Kidney epithelial cell (primary cell): ENCODE results near the gene TWIST1. TPM values are rescaled to one million over a fixed set of nuclear protein-coding genes. Genes with fewer than 3 reads are reported as not detected.

Experiments
- DNase-seq: peaks from one replicate; pipeline ENCODE4 v3.0.0-alpha.2; 2010; ENCODE audit warnings: low read depth
- H3K27me3 ChIP-seq: 2 replicates; pipeline ENCODE4 v1.6.0; 2011; ENCODE audit warnings: low read length; ENCODE audit not compliant: control insufficient read depth, insufficient read depth
- H3K36me3 ChIP-seq: 2 replicates; pipeline ENCODE4 v1.5.1; 2011; ENCODE audit warnings: low read length; ENCODE audit not compliant: control insufficient read depth, insufficient read depth
- H3K4me3 ChIP-seq: 2 replicates; pipeline ENCODE4 v1.5.1; 2011; ENCODE audit warnings: low read depth, mild to moderate bottlenecking, control low read depth, low read length
- total RNA-seq: library from RNA; depleted of rRNA; stranded (reverse); fragments of >200 nt; gene quantifications from 2 replicates; pipeline ENCODE4 v1.2.3, GENCODE V29; 2015
- TF ChIP-seq, protein P1 (sequence below): IDR thresholded peaks from 2 replicates; pipeline ENCODE4 v1.5.1; 2011; ENCODE audit warnings: mild to moderate bottlenecking, moderate library complexity, low read length, control low read depth, inconsistent platforms; ENCODE audit not compliant: insufficient read depth, poor library complexity, severe bottlenecking

The TWIST1 gene
- total RNA-seq, 1 donor from 2014 or later = 6.3 TPM

DNA sequence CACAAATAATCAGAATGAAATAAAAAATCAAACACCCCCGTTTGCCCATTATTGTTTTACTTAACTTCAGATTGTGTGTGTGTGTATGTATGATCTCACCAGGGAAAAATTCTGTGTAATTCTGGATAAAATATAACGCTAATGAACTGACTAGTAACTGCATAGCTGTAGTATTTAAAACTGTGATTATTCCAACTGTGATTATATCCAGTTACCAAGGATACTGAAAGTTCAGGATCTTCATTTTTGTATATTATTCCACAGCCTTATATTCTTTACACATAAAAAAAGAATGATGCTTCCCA lies 2.9 kb downstream of the TWIST1 start:
- no peak for DNase-seq
- peaks cover 75% of the 10 kb centered on the region for H3K27me3 ChIP-seq
- TF ChIP-seq, protein P1, sequence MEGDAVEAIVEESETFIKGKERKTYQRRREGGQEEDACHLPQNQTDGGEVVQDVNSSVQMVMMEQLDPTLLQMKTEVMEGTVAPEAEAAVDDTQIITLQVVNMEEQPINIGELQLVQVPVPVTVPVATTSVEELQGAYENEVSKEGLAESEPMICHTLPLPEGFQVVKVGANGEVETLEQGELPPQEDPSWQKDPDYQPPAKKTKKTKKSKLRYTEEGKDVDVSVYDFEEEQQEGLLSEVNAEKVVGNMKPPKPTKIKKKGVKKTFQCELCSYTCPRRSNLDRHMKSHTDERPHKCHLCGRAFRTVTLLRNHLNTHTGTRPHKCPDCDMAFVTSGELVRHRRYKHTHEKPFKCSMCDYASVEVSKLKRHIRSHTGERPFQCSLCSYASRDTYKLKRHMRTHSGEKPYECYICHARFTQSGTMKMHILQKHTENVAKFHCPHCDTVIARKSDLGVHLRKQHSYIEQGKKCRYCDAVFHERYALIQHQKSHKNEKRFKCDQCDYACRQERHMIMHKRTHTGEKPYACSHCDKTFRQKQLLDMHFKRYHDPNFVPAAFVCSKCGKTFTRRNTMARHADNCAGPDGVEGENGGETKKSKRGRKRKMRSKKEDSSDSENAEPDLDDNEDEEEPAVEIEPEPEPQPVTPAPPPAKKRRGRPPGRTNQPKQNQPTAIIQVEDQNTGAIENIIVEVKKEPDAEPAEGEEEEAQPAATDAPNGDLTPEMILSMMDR = no peak
- no peaks in the 10 kb centered on the region for H3K36me3 ChIP-seq
- H3K4me3 ChIP-seq = no peak overlapping the region

DNA sequence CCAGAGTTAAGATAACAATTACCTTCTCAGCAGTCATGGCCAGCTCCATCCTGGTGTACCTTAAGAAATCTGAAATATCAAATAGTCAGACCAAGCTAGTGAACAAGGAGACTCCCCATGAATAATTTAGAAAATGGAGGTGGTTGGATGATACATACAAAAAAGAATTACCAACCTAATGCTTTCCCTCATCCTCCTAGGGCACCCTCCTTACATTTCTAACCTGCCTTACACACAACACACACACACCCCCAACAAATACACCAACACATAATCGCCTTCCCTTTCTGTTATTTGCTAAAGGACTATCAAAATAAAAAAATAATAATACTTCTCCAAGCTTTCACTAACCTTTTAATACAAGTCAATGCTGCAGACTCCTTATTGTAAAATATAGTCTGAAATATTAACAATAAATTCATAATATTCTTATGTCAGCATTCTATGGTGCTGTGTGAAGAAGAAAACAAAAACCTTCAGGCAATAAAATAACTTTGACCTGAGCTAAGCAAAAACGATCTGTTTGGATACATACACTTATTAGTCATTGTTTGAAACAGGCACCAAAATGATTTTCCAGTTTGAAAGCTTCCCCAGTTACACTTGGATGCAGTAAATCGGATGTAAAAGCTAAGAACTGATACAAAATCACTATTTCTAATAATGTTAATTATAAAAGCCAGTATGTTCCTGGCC lies 3.4 kb downstream of the TWIST1 start:
- Histone ChIP-seq H3K4me3 (no peak overlapping the region), H3K27me3 (peaks cover 75% of the 10 kb centered on the region), H3K36me3 (no peaks in the 10 kb centered on the region)
- DNase-seq = no peak
- TF ChIP-seq, protein P1 = no peak

DNA sequence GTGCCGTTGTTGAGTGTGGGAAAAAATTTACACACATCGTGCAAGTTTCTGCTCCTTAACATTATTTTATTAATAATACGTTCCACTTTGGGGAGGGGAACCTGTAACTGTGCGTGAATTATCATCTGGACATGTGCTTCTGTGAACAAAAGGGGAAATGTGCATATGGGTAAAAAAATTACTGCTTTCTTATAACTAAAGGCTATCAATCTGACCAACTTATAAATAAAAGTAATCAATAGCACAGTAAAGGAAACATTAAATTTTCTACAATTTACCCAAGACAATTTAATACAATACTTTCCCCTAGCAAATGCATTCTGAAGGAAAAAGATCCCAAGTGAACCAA lies 4.5 kb downstream of the TWIST1 start:
- Histone ChIP-seq H3K36me3 (no peaks in the 10 kb centered on the region), H3K27me3 (peaks cover 75% of the 10 kb centered on the region), H3K4me3 (no peak overlapping the region)
- TF ChIP-seq, protein P1 = no peak
- no peak for DNase-seq

DNA sequence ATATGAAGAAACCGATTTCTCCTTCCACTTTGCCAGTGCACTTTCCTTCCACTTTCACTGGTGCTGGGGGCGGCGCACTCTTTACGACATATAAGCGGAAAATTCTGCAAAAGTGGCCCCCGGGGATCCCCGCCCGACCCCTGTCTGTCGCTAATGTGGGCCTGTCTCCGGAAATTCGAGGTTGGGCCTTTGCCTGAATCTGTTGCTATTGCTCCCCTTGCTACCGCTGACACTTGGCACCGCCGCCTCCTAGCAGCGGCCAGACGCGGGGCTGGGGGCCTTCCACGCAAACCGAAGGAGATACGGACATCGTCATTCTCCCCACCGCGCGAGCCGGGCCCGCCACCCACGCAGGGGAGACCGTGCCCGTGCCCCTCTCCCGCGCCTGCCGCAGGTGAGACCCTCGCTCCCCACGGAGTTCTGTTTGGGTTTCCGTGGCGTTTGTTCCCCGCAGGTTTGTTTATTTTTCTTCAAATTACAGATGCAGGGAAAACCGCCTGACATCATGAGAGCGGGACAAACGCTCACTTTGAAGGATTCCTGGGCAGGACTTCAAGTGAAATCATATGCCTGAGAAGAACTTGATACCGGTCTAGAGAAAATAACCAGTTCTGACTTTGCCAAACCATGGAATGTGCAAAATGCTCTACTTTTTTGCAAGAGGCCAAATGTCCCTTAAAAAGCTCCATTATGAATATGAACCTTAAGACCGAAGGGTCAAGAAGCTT lies 5.0 kb downstream of the TWIST1 start:
- TF ChIP-seq, protein P1 = no peak
- peaks cover 75% of the 10 kb centered on the region for H3K27me3 ChIP-seq
- no peak for DNase-seq
- H3K36me3 ChIP-seq = no peaks in the 10 kb centered on the region
- H3K4me3 ChIP-seq = no peak overlapping the region

- TF ChIP-seq, protein P1 = no peak
- H3K4me3 ChIP-seq = no peak overlapping the region
- peaks cover 77% of the 10 kb centered on the region for H3K27me3 ChIP-seq
- no peaks in the 10 kb centered on the region for H3K36me3 ChIP-seq
- no peak for DNase-seq
Measured at GRCh38 chr7:19111474-19112273, 5.8 kb downstream of the TWIST1 start.
